ENCODE measurements around the gene GOLGA6L7.
"Not testable (repeated sequence)": the region's sequence is repeated elsewhere in the genome, so short reads cannot be mapped to it uniquely, and the experiment has no call there.

GOLGA6L7 gene

DNA sequence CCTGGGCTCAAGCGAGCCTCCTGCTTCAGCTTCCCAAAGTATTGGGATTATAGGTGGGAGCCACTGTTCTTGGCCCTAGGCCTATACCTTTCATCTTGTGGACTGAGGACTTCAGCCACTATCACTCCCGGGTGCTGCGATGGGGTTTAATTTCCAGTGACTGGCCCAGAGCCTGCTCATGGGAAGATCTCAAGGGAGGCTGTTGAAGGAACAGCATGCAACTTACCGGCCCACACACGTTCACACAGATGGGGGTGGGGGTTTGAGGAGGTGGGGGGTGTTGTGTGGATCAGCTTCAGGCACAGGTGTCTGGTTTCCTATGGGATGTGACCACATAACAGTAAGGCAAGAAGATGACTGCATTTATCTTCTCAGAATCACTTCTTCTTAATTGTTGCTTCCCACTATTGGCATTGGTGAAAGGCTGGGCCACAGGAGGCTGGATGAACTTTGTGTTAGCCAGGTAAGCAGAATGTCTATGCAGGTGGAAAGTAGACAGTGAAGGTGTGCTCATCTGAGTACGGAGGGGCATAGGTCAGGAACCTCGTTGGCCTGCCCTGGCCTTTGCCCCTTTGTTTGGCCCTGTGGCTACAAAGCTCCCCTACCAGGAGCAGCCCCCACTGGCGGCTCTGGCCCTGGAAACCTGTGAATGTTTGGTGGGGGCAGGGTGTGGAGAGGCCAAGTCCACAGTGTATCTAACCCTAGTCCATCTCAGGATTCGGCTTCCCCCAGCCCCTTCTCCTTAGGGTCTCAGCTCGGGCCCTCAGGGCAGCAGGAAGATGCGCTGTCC is 35.9 kb upstream of the GOLGA6L7 start:
- DNase-seq, result no peak

DNA sequence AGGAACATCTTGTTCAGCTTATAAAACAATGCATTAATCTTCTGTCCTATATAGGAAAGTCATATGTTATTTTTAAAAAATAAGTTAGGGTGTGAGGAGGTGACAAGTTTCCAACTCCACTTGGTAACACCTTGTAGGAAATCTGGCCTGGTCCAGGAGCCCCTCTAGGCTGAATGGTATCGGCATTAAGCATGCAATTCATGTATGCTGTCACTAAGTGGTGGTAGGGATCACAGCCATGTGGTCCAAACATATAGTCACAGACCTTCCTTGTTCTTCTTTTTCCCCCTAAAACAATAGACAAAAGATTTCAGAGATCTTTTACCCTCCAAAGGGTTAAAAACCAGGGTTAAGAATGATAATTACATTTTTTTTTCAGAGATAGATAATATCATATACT is 33.2 kb upstream of the GOLGA6L7 start:
- DNase-seq, result no peak

DNA sequence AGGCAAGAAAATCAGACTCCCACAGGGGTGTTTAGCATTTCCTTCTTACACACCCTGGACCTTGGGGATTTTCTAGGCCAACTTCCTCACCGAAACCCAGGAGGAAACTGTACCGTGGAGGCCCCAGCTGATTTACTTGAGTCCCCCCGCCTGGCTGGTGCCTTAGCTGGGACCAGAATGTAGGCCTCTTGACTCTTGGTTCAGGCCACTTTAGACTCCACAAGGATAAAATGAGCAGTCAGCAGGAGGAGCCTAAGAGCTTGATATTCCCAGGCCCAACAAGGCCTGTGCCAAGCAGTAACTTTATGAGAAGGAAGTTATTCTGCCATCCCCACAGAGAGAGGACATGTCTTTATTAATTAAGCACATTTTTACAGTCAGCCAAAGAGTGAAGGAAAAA is 32.7 kb upstream of the GOLGA6L7 start:
- no peak for DNase-seq

DNA sequence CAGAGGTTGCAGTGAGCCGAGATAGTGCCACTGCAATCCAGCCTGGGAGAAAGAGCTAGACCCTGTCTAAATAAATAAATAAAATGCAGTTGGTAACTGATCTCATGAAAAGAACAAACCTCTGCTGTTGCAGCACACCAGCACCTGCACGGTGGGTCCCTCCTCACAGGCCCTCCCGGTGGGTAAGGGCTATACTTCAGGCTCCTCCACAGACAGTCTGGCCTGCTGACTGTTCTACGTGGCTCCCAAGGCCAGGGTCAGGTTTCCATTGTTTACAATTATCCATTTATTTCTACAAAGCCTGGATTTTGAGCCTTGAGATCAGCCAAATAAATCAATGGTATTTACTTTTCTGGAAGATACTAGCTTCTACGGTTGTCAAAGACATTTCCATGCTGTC is 32.2 kb upstream of the GOLGA6L7 start:
- no peak for DNase-seq

DNA sequence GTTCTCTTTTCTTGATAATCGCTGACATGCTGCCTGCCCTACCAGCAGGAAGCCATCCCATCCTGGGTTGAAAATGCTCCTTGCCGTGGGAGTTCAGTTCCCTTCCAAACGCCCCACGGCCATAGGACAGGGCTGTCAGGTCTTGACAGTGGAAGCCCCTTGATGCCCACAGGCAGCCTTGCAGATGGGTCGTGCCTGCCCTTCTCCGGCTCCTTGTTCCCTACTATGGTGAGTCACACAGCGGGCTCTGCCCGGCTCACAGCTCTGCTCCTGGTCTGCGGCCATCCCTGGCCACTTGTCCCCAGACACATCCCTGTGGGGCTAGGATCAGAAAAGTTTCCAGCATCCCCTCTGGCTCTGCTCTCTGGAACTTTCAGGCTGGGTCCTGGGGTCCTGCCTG is 31.1 kb upstream of the GOLGA6L7 start:
- DNase-seq, result no peak

DNA sequence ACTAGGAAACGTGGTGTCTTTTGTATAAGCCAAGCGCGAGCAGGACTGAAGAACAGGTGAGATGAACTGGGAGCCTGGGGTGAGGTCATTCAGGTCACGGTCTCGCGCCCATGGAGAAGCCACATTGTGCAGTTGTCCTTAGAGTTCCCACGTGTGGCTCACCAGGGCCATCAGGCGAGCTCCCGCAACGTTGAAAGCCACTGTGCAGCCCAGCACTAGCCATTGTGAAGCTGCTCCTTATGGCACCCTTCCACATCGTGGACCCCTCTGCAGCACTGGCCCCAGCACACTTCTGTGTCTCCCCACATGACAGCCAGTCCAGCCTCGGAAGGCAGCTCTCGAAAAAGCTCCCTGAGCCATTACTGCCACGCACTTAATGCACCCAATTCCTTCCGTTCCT is 29.8 kb upstream of the GOLGA6L7 start:
- no peak for DNase-seq

DNA sequence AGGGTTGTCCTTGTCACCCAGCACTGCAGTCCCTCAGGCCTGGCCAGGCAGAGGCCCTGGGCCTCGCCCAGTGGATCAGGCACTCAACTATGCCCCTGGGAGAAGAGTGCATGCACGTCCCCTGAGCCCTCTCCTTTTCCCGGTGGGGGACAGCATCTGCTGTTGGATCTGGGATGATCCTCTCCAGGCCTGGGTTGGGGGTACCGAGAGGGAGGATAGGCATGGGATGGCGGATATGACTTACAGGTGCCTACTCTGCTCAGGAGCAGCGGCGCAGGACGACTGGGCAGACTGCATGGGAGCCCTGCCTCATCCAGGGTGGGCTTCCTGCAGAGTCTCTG is 28.4 kb upstream of the GOLGA6L7 start:
- no peak for DNase-seq

DNA sequence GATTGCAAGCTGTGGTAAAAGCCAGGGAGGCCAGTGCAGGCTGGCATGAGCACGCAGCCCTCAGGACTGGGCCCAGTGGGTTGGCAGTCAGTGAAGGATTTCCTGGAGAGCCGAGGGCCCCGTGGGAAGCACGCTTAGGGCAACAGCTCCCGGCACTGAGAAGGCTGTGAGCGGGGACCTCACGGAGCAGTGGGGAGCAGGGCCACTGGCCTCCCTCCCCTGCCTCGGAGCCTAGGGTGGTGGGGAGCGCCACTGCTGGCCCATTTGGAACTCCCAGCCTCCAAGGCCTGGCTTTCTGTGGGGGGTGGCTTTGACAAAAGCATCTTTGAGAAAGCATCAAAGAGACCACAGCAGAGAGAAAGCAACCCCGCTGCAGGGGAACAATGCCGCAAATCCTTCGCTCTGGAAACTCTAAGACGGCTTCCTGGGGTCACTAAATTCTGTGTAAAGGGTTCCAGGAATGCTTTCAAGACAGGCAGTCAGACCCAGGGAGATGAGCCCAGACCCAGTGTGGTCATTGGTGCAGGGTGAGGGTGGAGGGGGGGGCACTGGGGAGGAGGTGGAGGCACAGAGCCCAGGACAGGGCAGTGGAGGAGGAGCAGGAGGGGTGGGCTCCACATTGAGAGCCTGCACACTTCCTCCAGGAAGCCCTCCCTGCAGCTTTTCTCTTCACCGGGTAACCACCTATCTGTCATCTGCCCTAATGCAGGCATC is 27.8 kb upstream of the GOLGA6L7 start:
- DNase-seq, result no peak

DNA sequence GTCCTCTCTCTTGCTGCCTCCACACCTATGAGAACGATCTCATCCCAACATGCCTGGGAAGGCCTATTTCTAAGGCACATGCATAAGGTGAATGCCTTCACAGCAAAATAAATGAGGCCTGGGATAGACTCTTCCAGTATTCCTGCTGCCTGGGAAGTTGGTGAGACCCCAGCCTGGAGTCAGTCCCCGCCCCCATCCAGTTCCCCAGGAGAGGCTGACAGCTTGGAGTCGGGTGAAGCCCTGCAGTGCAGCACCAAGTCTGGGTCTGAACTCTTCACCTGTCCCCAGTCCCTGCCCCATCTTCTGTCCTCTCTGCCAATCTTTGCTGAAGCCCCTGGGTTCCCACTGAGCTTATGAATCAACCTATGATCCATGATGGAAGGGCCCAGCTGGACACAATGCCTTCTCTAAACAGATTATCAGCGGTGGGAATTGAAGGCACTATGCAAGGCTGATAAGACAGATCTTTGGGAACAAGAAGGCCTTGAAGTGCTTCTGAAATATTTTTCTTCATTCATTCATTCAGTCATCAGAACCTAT is 27.1 kb upstream of the GOLGA6L7 start:
- DNase-seq, result no peak

DNA sequence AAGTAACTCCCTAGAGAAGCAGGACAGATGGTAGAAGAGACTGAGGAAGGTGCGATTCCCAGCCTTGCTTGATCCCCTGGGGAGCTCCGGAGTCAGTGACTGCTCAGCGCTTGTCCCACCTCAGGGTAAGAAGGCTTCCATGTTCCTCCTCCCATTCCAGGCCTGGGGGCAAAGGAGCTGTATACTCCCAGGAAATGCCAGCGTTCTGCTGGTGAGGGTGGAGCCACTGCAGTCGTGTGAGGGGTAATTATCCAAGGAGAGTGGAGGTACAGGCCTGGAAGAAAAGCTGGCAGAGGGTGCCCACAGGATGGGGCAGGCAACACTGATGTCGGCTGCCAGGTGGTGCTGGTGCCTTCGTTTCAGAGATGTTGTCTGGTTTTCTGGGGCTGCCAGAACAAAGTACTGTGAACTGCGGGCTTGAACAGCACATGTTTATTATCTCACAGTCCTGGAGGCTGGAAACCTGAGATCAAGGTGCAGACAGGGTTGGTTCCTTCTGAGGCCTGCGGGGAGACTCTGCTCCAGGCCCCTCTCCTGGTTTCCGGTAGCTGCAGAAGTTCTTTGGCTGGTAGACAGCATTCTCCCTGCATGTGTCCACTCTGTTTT is 25.2 kb upstream of the GOLGA6L7 start:
- DNase-seq, result no peak

DNA sequence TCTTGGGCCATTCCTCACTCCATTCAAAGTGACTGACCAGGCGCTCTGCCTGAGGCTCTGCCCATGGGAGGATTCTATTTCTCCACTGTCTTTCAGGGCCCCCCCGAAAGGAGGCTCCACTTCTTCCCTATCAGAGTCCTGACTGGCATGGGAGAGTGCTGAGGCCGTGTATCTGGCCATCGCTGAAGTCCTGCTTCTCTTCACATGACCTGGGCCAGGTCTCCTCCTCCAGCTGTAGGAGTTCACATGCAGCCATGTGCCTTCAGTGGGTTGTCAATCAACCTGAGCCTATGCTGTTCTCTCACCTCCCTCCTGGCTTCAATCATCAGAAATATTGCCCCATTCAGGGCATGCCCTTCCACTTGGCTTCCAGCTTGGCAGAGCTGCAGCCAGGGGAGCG is 24.6 kb upstream of the GOLGA6L7 start:
- DNase-seq, result no peak

DNA sequence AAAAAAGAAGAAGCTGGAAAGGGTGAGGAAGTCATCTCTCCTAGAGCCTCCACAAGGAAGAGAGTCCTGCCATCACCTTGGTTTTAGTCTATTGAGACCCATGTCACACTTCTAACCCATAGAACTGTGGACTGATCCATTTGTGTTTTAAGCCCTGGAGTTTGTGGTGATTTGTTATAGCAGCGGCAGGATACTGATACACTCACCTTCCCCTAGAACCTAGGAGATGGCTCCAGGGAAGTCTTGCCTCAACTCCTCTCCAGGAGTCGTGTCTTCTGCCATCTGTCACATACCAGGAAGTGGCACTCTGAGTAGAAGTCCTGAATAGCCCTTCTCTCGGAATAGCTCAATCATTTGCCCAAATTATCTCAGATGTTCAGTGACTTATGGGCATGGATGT is 22.7 kb upstream of the GOLGA6L7 start:
- no peak for DNase-seq

DNA sequence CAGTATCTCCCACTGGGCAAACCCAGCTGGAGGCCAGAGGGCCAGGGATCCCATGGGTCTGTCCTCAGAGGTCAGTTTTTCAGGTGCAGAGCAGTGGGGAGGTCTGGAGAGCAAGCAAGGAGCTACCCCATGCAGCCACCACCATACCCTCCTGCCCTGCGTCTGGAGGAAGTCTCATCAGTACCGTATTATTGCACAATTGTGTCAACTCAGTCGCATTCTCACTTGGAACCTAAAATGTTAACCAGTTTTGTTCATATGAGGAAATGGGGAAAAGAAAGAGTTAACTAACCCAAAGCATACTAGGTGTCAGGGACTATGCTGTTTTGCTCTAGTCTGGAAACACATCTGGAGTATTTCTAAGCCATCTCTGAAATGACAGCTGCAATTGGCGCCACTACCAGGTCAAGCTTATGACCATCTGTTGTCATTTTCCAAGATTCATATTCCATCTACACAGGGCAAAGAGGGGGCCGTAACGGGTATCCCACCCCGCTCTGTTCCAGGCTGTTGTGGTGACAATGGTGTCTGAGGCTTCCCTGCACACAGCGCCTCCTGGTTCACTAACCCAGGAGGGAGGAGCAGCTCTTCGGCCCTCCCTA is 20.4 kb upstream of the GOLGA6L7 start:
- DNase-seq, result no peak

DNA sequence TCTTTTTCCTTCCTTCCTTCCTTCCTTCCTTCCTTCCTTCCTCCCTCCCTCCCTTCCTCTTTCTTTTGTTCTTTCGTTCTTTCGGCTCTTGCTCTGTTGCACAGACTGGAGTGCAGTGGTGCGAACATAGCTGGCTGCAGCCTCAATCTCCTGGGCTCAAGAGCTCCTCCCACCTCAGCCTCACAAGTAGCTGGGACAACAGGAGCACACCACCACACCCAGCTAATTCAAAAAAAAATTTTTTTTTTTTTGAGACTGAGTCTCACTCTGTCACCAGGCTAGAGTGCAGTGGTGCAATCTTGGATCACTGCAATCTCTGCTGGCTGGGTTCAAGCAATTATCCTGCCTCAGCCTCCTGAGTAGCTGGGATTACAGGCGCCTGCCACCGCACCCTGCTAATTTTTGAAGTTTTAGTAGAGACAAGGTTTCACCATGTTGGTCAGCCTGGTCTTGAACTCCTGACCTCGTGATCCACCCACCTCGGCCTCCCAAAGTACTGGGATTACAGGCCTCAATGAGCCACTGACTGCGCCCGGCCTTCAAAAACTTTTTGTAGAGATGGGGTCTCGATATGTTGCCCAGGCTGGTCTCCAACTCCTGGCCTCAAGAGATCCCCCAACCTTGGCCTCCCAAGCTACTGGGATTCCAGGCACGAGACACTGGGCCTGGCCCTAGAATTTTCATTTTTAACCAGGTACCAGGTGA is 13.3 kb upstream of the GOLGA6L7 start:
- not testable (repeated sequence) for DNase-seq

DNA sequence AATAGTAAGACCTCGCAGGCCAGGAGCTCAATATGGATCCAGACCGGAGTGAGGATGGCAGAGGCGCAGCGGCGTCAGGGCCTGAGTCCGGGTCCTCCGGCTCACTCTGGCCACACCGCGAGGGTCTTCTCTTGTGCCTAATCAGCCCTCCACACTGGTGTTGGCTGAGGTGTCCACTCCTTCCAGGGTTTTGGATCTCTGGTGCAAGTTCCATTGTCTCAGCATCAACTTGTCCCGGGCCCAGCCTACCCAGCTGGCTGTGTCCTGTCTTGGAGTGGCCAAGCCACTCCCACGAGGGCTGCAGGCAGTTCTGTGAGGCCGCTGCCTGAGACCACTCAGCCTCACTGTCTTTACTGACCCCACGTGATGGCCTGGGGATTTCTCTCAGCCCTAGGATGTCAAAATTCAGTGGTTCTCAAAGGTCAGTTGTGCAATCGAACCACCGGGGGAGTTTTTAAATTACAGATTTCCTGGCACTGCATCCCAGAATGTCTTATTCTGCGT is 12.6 kb upstream of the GOLGA6L7 start:
- DNase-seq, result no peak

DNA sequence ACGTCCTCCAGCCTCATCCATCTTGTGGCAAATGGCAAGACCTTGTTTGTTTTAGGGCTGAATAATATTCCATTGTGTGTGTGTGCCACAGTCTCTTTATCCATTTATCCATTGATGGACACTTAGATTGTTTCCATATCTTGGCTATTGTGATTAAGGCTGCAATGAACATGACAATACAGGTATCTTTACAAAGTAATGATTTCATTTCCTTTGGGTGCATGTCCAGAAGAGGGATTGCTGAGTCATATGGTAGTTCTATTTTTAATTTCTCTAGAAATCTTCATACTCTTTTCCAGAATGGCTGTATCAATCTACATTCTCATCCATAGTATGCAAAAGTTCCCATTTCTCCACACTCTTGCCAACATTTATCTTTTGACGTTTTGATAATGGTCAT is 6.1 kb upstream of the GOLGA6L7 start:
- DNase-seq, result not testable (repeated sequence)

DNA sequence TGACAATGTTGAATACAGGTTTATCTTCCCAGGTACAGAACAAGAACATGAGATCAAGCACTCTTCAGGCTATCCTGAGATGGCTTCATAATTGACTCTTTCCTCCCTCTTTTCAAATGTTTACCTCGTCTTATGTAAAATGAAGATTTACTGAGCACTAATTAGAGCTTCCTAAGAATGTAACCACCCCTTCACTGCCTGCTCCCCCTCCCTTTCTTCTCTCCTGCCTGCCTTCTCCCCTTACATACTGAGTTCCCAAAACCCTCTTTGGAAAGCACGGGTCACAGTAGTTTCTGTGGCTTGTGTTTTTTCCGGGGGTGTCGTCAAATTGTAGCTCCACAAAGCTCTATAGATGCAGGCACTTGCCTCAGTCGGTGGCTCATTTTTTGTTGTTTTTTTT is 5.2 kb upstream of the GOLGA6L7 start:
- not testable (repeated sequence) for DNase-seq

DNA sequence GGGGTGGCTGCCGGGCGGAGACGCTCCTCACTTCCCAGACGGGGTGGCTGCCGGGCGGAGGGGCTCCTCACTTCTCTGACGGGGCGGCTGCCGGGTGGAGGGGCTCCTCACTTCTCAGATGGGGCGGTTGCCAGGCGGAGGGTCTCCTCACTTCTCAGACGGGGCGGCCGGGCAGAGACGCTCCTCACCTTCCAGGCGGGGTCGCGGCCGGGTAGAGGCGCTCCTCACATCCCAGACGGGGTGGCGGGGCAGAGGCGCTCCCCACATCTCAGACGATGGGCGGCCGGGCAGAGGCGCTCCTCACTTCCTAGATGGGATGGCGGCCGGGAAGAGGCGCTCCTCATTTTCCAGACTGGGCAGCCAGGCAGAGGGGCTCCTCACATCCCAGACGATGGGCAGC is 1.3 kb upstream of the GOLGA6L7 start:
- DNase-seq, result not testable (repeated sequence)

DNA sequence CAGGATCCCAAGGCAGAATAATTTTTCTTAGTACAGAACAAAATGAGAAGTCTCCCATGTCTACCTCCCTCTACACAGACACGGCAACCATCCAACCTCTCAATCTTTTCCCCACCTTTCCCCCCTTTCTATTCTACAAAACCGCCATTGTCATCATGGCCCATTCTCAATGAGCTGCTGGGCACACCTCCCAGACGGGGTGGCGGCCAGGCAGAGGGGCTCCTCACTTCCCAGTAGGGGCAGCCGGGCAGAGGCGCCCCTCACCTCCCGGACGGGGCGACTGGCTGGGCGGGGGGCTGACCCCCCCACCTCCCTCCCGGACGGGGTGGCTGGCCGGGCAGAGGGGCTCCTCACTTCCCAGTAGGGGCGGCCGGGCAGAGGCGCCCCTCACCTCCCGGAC is 827 bp upstream of the GOLGA6L7 start:
- DNase-seq, result not testable (repeated sequence)

DNA sequence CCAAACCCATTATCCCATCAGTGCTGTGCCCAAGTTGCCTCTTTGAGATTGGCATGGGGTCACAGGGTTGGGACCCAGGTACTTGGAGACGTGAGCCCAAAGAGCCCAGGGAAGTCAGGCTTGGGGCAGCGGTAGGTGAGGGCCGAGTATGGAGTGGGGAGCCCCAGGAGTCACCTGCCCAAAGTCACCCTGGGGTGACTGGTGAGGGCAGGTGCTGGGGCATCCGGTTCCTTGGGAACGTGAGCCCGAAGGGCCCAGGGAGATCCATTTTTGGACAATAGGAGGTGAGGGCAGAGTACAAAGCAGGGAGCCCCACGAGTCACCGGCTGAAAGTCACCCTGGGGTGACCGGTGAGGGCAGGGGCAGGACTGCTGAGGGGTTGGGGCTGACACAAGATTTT is 485 bp downstream of the GOLGA6L7 start:
- not testable (repeated sequence) for DNase-seq

DNA sequence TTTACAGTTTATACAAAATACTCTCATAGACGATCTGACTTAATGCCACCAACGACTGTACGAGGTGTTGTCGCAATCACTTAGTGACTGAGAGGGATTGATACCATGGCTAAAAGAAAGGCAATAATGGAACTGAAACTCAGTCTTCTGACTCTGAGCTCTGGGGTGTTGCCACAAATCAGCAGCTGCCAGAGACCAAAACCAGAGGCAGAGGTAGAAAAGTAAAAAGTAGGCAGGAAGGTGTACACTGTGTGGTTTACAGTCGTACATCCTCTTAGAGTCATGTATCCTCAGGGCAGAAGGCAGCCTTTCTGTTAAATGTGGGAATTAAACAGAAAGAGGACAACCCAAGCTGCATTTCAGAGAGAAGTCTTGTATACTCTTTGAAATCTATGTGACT is 1.2 kb downstream of the GOLGA6L7 start:
- DNase-seq, result not testable (repeated sequence)

DNA sequence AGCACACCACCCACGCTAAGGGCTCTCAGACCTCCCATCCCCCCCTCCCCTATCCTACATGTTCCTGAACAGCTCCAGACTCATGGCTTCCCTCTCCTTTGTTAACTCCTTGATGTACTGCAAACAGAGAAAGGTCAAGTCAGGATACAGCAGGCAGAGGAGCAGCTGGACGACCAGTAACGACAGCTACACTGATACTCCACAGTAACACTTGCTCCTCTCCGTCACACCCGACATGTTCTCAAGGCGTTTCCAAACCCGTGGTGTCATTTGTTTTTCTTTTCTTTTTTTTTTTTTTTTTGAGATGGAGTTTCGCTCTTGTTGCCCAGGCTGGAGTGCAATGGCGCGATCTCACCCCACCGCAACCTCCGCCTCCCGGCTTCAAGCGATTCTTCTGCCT is 4.3 kb downstream of the GOLGA6L7 start:
- DNase-seq, result not testable (repeated sequence)

DNA sequence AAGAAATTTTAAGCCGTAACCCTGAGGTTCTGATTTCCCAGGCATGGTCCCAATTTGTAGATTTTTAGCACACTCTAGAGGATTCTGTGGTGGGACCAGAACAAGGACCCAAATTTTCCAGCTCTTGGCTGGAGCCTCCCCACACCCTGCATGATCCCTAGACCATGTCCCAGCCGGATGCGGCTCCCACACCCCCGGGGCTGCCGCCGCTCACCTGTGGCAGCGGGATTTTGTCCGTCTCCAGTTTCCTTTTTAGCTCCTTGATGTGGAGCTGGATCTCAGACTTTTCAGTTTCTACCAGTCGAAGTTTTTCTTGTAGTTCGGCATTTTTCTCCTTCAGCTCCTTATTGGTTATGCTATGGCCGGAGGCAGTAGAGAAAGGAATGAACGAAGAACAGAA is 4.9 kb downstream of the GOLGA6L7 start:
- not testable (repeated sequence) for DNase-seq
